CD4-positive, alpha-beta T cell (primary cell): ENCODE results near the gene CERK. TPM values are rescaled to one million over a fixed set of nuclear protein-coding genes. Genes with fewer than 3 reads are reported as not detected.

ENCODE experiments used
- ATAC-seq: fragments of 200-7000 bp; cut with Tn5 transposase; one replicate; pipeline ENCODE4 v1.10.0; 2022; ENCODE audit warnings: mild to moderate bottlenecking; ENCODE audit not compliant: poor library complexity
- CTCF ChIA-PET: fragments of 350-600 bp; sonication (Branson Sonifier 250); formaldehyde crosslinking; loops from one replicate; lab custom pipeline; 2021; ENCODE audit warnings: antibody characterized with exemption, inconsistent platforms; lab: Charles Lee
- POLR2A ChIA-PET: fragments of 350-600 bp; sonication (Branson Sonifier 250); formaldehyde crosslinking; loops from one replicate; lab custom pipeline; 2021; ENCODE audit warnings: antibody characterized with exemption, inconsistent platforms; lab: Charles Lee
- DNase-seq, 14 experiments: peaks; one replicate each; pipeline ENCODE4 v3.0.0-alpha.2; 2013 to 2020; ENCODE audit warnings: mixed read lengths in 2 of 14
- H3K27ac ChIP-seq, 2 donors: one replicate each; pipeline versions ENCODE4 v1.5.1 to v1.7.0; 2013; ENCODE audit warnings: low read length in 2 of 2, low read depth in 1 of 2, mild to moderate bottlenecking in 1 of 2
- H3K27me3 ChIP-seq, 2 experiments: 1 replicate in 1 of 2; 2 replicates in 1 of 2; pipeline versions ENCODE4 v1.6.1 to v1.7.0; 2013; ENCODE audit warnings: low read length in 2 of 2, control low read depth in 1 of 2, mild to moderate bottlenecking in 1 of 2, moderate library complexity in 1 of 2; ENCODE audit not compliant: insufficient read depth in 2 of 2, control insufficient read depth in 1 of 2
- H3K36me3 ChIP-seq: one replicate; pipeline ENCODE4 v1.6.1; 2013; ENCODE audit warnings: low read length, control low read depth; ENCODE audit not compliant: insufficient read depth
- H3K4me1 ChIP-seq: one replicate; pipeline ENCODE4 v1.6.1; 2013; ENCODE audit warnings: low read length, control low read depth; ENCODE audit not compliant: insufficient read depth
- H3K4me3 ChIP-seq: one replicate; pipeline ENCODE4 v1.5.1; 2013; ENCODE audit warnings: mild to moderate bottlenecking, low read length, moderate library complexity
- H3K9me3 ChIP-seq, 2 experiments: 1 replicate in 1 of 2; 2 replicates in 1 of 2; pipeline versions ENCODE4 v1.6.1 to v1.7.0; 2013; ENCODE audit warnings: low read length in 2 of 2, mild to moderate bottlenecking in 2 of 2, control low read depth in 1 of 2, moderate library complexity in 1 of 2; ENCODE audit not compliant: control insufficient read depth in 1 of 2, insufficient read depth in 1 of 2
- H3K27ac Mint-ChIP-seq: one replicate; pipeline ENCODE4 v1.8.0; 2020; ENCODE audit warnings: mixed read lengths
- H3K27me3 Mint-ChIP-seq: one replicate; pipeline ENCODE4 v1.8.0; 2021; ENCODE audit warnings: mixed read lengths
- H3K36me3 Mint-ChIP-seq: one replicate; pipeline ENCODE4 v1.8.0; 2021; ENCODE audit warnings: low read depth, mixed read lengths
- H3K4me1 Mint-ChIP-seq: one replicate; pipeline ENCODE4 v1.8.0; 2021; ENCODE audit warnings: low read depth, mixed read lengths
- H3K4me3 Mint-ChIP-seq: one replicate; pipeline ENCODE4 v1.8.0; 2020; ENCODE audit warnings: mild to moderate bottlenecking, mixed read lengths
- H3K9me3 Mint-ChIP-seq: one replicate; pipeline ENCODE4 v1.8.0; 2020; ENCODE audit warnings: mixed read lengths
- CTCF ChIP-seq: fragments of 200-600 bp; IDR thresholded peaks from one replicate; pipeline ENCODE4 v1.8.0; 2022; ENCODE audit warnings: antibody characterized with exemption, mild to moderate bottlenecking
- intact Hi-C, 2 experiments: fragments of 100-400 bp; cut with DNase I in 1 of 2; cut with micrococcal nuclease in 1 of 2; formaldehyde crosslinking; loops; one replicate each; pipeline versions ENCODE4 v1.15.1 to v1.9.0; 2023 to 2025; cut with DNase I, micrococcal nuclease
- total RNA-seq, 174 experiments: library from RNA in 2 of 174; stranded (reverse) in 2 of 174; gene quantifications; one replicate each; pipeline ENCODE4 v1.2.3 and lab custom pipeline; 2021 to 2026

CERK gene
- total RNA-seq, 2 experiments from 2014 or later = 84.6 to 88.5 TPM

DNA sequence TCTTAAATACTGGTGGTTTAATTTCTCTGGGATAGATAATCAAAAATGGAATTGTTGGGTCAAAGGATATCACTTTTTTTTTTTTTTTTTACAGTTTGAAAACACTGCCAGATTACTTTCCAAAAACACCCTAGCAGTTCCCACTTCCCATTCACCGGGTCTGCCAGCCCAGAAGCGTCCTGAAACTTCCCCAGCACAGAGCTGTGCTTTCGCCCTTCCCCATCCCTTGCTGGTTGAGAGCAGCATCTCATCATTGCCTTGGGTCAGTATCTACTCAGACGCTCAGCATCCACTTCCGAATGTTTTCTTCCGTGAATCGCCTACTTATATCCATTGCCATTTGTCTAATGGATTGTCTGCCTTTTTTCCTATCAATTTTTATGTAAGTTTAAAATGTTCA lies 5.5 kb downstream of the CERK start:
- ChIA-PET POLR2A (no interaction called here), CTCF (interaction anchor here (0.7 to 1.3 kb wide), 2 partner anchors 70 to 71 kb away, joined by 3 read pairs; no protein-coding TSS in a partner anchor)
- intact Hi-C loops = no loop called here
- Histone ChIP-seq H3K27me3 (no peaks in the 10 kb centered on the region), H3K4me3 (no peak overlapping the region), H3K9me3 (no peaks in the 10 kb centered on the region), H3K27ac (peak overlapping the region in 1 of 2 donors; percentile 40), H3K36me3 (peaks cover 32% of the 10 kb centered on the region), H3K4me1 (peaks cover 89% of the 10 kb centered on the region)
- TF ChIP-seq CTCF = no peak
- ATAC-seq (no peak), DNase-seq (no peak)
- peaks cover 74% of the 10 kb centered on the region for H3K4me1 Mint-ChIP-seq
- peak overlapping the region; percentile 71 for H3K27ac Mint-ChIP-seq
- H3K4me3 Mint-ChIP-seq = peak overlapping the region; percentile 42
- H3K36me3 Mint-ChIP-seq = peaks cover 49% of the 10 kb centered on the region
- H3K27me3 Mint-ChIP-seq = no peaks in the 10 kb centered on the region
- no peaks in the 10 kb centered on the region for H3K9me3 Mint-ChIP-seq

DNA sequence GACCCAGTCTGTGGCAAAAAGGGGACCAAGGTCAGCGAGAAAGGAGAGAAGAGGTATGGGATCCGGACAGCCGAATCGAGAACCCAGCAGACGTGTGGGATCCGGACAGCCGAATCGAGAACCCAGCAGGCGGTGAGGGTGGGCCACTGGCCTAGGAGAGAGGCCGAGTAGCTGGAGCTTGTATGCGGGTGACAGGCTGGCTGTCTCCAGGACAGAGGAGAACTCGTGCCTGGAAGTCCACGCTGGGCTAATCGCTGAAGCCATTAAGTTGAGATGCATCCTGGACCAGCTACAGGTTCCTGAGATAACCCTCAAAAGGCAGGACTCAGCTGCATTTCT lies 6.0 kb downstream of the CERK start:
- Mint-ChIP-seq H3K4me3 (no peak overlapping the region), H3K9me3 (no peaks in the 10 kb centered on the region), H3K4me1 (peaks cover 73% of the 10 kb centered on the region), H3K27me3 (no peaks in the 10 kb centered on the region), H3K36me3 (peaks cover 49% of the 10 kb centered on the region), H3K27ac (peak overlapping the region; percentile 71)
- H3K4me3 ChIP-seq = no peak overlapping the region
- TF ChIP-seq CTCF = no peak
- peaks cover 36% of the 10 kb centered on the region for H3K36me3 ChIP-seq
- POLR2A ChIA-PET = no interaction called here
- H3K9me3 ChIP-seq = no peaks in the 10 kb centered on the region
- intact Hi-C loops = no loop called here
- H3K27me3 ChIP-seq = no peaks in the 10 kb centered on the region
- no peak for DNase-seq
- CTCF ChIA-PET = interaction anchor here (1.3 kb wide), 1 partner anchor 71 kb away, joined by 3 read pairs; no protein-coding TSS in a partner anchor
- peaks cover 90% of the 10 kb centered on the region for H3K4me1 ChIP-seq
- H3K27ac ChIP-seq = peak overlapping the region in 1 of 2 donors; percentile 40
- no peak for ATAC-seq

DNA sequence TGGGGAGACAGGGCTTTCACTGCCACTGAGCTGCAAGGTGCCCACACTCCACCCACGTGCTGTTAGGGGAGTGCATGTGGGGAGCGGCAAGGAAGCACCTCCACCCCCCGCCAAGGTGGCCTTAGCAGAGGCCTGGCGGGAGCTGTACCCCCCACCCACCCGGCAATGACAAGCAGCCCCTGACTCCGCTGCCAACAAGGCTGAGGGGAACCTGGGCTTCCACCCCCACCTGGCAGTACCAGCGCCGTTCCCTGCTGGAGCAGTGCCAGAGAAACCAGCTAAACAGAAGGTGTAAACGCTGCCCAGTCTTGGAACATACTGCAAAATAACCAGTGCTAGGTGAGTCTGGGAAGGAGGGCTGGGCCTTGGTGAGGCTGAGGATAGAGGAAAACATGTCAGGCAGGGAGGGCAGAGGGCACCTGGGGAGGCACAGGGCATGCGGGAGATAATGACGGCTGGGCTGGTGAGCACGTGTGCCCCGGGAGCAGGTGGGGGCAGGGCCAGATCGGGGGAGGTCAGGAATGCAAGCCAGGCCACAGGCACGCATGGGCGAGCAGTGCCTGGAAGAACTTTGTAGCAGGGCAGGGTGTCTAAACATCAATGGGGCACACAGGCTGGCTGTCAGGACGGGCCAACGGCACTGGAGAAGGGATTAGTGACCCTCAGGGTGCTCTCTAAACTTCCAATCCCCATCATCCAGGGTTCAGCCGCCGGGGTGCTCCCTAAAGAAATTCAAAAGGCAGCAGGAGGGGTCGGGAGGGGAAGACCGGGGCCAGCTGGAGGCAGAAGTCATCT lies 6.6 kb downstream of the CERK start:
- H3K9me3 Mint-ChIP-seq = no peaks in the 10 kb centered on the region
- H3K27me3 Mint-ChIP-seq = no peaks in the 10 kb centered on the region
- intact Hi-C loops = no loop called here
- Histone ChIP-seq H3K27me3 (no peaks in the 10 kb centered on the region), H3K4me1 (peaks cover 90% of the 10 kb centered on the region), H3K4me3 (no peak overlapping the region), H3K9me3 (no peaks in the 10 kb centered on the region), H3K36me3 (peaks cover 42% of the 10 kb centered on the region), H3K27ac (peak overlapping the region; percentile 32 to 40)
- peaks cover 70% of the 10 kb centered on the region for H3K4me1 Mint-ChIP-seq
- TF ChIP-seq CTCF = no peak
- DNase-seq (no peak), ATAC-seq (no peak)
- peak overlapping the region; percentile 71 for H3K27ac Mint-ChIP-seq
- H3K4me3 Mint-ChIP-seq = peak overlapping the region; percentile 42
- POLR2A ChIA-PET = interaction anchor here (1.4 kb wide), 1 partner anchor 10 kb away, joined by 5 read pairs; no protein-coding TSS in a partner anchor
- CTCF ChIA-PET = interaction anchor here (1.2 to 1.3 kb wide), 2 partner anchors 60 to 72 kb away, joined by 3 read pairs; no protein-coding TSS in a partner anchor
- peaks cover 49% of the 10 kb centered on the region for H3K36me3 Mint-ChIP-seq
